Left ventricle myocardium inferior (tissue), 1 donor: ENCODE data around the gene THOC6. TPM values are rescaled to one million over a fixed set of nuclear protein-coding genes. Genes with fewer than 3 reads are reported as not detected.
"Not testable (repeated sequence)": the region's sequence is repeated elsewhere in the genome, so short reads cannot be mapped to it uniquely, and the experiment has no call there.

ENCODE experiments used
- DNase-seq: peaks from one replicate; pipeline ENCODE4 v3.0.0-alpha.2; 2020
- H3K27ac ChIP-seq: fragments of 200-600 bp; replicated peaks from 2 replicates; pipeline ENCODE4 v1.8.0; 2021
- H3K27me3 ChIP-seq: fragments of 200-600 bp; 2 replicates; pipeline ENCODE4 v1.8.0; 2021; ENCODE audit warnings: low read depth
- H3K36me3 ChIP-seq: fragments of 200-600 bp; 2 replicates; pipeline ENCODE4 v1.8.0; 2021
- H3K4me1 ChIP-seq: fragments of 200-600 bp; 2 replicates; pipeline ENCODE4 v1.8.0; 2021
- H3K4me3 ChIP-seq: fragments of 200-600 bp; 2 replicates; pipeline ENCODE4 v1.8.0; 2021; ENCODE audit warnings: mild to moderate bottlenecking, moderate library complexity
- H3K9me3 ChIP-seq: fragments of 200-600 bp; replicated peaks from 2 replicates; pipeline ENCODE4 v1.8.0; 2021
- intact Hi-C: fragments of 100-400 bp; cut with micrococcal nuclease; formaldehyde crosslinking; loops from one replicate; pipeline ENCODE4 v1.11.0; 2022
- total RNA-seq: library from RNA; stranded (reverse); fragmentation: NEBNext Ultra II Directional; extraction: Animal tissue kit (Norgen Biotek cat#: 25700); gene quantifications from one replicate; pipeline ENCODE4 v1.2.1, GENCODE V29; 2021
- TF ChIP-seq, protein P1 (sequence below): fragments of 200-600 bp; IDR thresholded peaks from 2 replicates; pipeline ENCODE4 v1.8.0; 2021; ENCODE audit warnings: antibody characterized with exemption, mild to moderate bottlenecking, borderline replicate concordance
- donor health status: DM: no; HTN: yes; CAD: no; lungs with severe emphysema.

Gene THOC6
- total RNA-seq, 1 donor from 2014 or later = 9.1 TPM

- peaks cover 9% of the 10 kb centered on the region for H3K36me3 ChIP-seq
- intact Hi-C loops = no loop called here
- H3K27ac ChIP-seq = peak overlapping the region; percentile 80
- no peaks in the 10 kb centered on the region for H3K27me3 ChIP-seq
- DNase-seq = no peak
- H3K9me3 ChIP-seq = no peaks in the 10 kb centered on the region
- peak overlapping the region; percentile 69 for H3K4me3 ChIP-seq
- peaks cover 31% of the 10 kb centered on the region for H3K4me1 ChIP-seq
- TF ChIP-seq, protein P1, sequence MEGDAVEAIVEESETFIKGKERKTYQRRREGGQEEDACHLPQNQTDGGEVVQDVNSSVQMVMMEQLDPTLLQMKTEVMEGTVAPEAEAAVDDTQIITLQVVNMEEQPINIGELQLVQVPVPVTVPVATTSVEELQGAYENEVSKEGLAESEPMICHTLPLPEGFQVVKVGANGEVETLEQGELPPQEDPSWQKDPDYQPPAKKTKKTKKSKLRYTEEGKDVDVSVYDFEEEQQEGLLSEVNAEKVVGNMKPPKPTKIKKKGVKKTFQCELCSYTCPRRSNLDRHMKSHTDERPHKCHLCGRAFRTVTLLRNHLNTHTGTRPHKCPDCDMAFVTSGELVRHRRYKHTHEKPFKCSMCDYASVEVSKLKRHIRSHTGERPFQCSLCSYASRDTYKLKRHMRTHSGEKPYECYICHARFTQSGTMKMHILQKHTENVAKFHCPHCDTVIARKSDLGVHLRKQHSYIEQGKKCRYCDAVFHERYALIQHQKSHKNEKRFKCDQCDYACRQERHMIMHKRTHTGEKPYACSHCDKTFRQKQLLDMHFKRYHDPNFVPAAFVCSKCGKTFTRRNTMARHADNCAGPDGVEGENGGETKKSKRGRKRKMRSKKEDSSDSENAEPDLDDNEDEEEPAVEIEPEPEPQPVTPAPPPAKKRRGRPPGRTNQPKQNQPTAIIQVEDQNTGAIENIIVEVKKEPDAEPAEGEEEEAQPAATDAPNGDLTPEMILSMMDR = no peak
Observed at GRCh38 chr16:3065742-3066439, 42.1 kb downstream of the THOC6 start.

GRCh38 chr16:3066440-3066748 is 42.6 kb downstream of the THOC6 start:
- no peak for DNase-seq
- peak overlapping the region; percentile 69 for H3K4me3 ChIP-seq
- no peaks in the 10 kb centered on the region for H3K9me3 ChIP-seq
- H3K27me3 ChIP-seq = no peaks in the 10 kb centered on the region
- peaks cover 9% of the 10 kb centered on the region for H3K36me3 ChIP-seq
- peaks cover 31% of the 10 kb centered on the region for H3K4me1 ChIP-seq
- TF ChIP-seq, protein P1 = no peak
- H3K27ac ChIP-seq = peak overlapping the region; percentile 80
- intact Hi-C loops = no loop called here

- no peak overlapping the region for H3K27ac ChIP-seq
- no peaks in the 10 kb centered on the region for H3K27me3 ChIP-seq
- no peak overlapping the region for H3K4me3 ChIP-seq
Observed at GRCh38 chr16:3068487-3068886, 44.7 kb downstream of the THOC6 start.

DNA sequence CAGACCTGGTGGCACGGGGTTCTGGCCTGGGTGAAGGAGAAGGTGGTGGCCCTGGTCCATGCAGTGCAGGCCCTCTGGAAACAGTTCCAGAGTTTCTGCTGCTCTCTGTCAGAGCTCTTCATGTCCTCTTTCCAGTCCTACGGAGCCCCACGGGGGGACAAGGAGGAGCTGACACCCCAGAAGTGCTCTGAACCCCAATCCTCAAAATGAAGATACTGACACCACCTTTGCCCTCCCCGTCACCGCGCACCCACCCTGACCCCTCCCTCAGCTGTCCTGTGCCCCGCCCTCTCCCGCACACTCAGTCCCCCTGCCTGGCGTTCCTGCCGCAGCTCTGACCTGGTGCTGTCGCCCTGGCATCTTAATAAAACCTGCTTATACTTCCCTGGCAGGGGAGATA is 45.3 kb downstream of the THOC6 start:
- intact Hi-C loops, H3K9me3 ChIP-seq, H3K4me3 ChIP-seq, DNase-seq, H3K36me3 ChIP-seq, H3K27me3 ChIP-seq, H3K27ac ChIP-seq: not testable (repeated sequence)
- H3K4me1 ChIP-seq = peaks cover 30% of the 10 kb centered on the region

More at GRCh38 chr16:3068487-3068886, 44.7 kb downstream of the THOC6 start:
- H3K9me3 ChIP-seq = no peaks in the 10 kb centered on the region
- H3K36me3 ChIP-seq = peaks cover 9% of the 10 kb centered on the region
- intact Hi-C loops = no loop called here
- DNase-seq = no peak
- H3K4me1 ChIP-seq = peaks cover 31% of the 10 kb centered on the region
- TF ChIP-seq, protein P1 = no peak

DNA sequence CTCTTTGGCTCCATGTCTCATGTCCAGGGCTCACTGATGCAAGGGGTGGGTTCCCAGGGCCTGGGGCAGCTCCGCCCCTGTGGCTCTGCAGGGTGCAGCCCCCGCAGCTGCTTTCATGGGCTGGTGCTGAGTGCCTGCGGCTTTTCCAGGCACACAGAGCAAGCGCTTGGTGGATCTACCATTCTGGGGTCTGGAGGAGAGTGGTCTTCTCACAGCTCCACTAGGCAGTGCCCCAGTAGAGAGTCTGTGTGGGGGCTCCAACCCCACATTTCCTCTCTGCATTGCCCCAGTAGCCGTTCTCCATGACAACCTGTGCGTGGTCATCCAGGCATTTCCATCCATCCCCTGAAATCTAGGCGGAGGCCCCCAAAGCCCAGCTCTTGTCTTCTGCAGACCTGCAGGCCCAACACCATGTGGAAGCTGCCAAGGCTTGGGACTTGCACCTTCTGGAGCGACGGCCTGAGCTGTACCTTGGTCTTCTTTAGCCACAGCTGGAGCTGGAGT is 46.8 kb downstream of the THOC6 start:
- H3K4me1 ChIP-seq = peaks cover 25% of the 10 kb centered on the region
- H3K36me3 ChIP-seq = peaks cover 9% of the 10 kb centered on the region
- no peak overlapping the region for H3K27ac ChIP-seq
- no peak for DNase-seq
- TF ChIP-seq, protein P1 = no peak
- H3K9me3 ChIP-seq = no peaks in the 10 kb centered on the region
- intact Hi-C loops = no loop called here
- no peak overlapping the region for H3K4me3 ChIP-seq
- H3K27me3 ChIP-seq = no peaks in the 10 kb centered on the region

DNA sequence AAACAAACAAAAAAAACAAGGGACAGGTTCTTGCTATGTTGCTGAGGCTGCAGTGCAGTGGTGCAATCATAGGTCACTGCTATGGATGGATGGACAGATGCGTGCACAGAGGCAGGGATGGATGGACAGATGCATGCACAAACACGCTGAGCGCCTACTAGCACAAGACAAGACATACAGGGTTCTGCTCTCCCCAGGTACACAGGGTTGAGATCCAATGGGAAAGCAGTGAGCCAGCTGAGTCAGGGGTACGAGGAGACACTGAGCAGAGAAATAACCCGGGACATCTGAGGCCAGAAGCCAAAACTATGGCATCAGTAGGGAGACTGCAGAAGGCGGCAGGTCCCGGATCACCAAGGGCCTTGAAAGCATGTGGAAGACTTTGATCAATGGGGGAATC is 47.8 kb downstream of the THOC6 start:
- Histone ChIP-seq H3K9me3 (no peaks in the 10 kb centered on the region), H3K4me3 (no peak overlapping the region), H3K27ac (no peak overlapping the region), H3K36me3 (peaks cover 9% of the 10 kb centered on the region), H3K27me3 (no peaks in the 10 kb centered on the region), H3K4me1 (peaks cover 25% of the 10 kb centered on the region)
- no peak for DNase-seq
- TF ChIP-seq, protein P1 = no peak
- intact Hi-C loops = no loop called here

DNA sequence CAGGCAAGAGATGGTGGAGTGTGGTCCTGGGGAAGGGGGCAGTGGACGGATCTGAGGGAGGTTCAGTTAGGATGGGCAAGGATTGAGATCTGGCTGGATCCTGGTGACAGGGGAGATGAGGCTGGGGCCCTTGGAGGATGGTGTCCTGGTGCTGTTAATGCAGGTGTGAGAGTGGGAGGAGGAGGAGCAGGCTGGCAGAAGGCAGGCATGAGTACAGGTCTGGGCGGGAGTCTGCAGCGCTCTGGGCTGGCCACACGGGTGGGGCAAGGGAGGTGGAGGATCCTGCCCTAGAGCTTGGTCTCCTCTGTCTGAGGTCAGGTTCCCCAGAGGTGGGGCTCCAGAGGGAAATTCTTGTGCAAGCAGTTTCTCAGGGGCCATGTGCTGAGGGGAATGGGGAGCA is 48.3 kb downstream of the THOC6 start:
- H3K4me1 ChIP-seq = peaks cover 24% of the 10 kb centered on the region
- H3K27ac ChIP-seq, H3K9me3 ChIP-seq, H3K4me3 ChIP-seq, H3K36me3 ChIP-seq, DNase-seq, H3K27me3 ChIP-seq, intact Hi-C loops: not testable (repeated sequence)

GRCh38 chr16:3072576-3073263 is 48.9 kb downstream of the THOC6 start:
- Histone ChIP-seq H3K36me3 (peaks cover 12% of the 10 kb centered on the region), H3K4me1 (peaks cover 19% of the 10 kb centered on the region)
- H3K27ac ChIP-seq, H3K4me3 ChIP-seq, intact Hi-C loops, H3K9me3 ChIP-seq, DNase-seq, H3K27me3 ChIP-seq: not testable (repeated sequence)
